ENCODE measurements around the gene DSC1. TPM values are rescaled to one million over a fixed set of nuclear protein-coding genes. Genes with fewer than 3 reads are reported as not detected.

The DSC1 gene
- polyA plus RNA-seq, 1 of the 3 experiments (the other 2 are of a cell fraction) = not detected

Other genes starting within 250 kb of the DSC1 start
- not detected in 2 replicates for gene DSC3, start 120.1 kb downstream of the DSC1 start, polyA plus RNA-seq (2012; rRNA removed)
- gene DSC2, start 60.4 kb downstream of the DSC1 start, polyA plus RNA-seq (2012; rRNA removed) = not detected in 2 replicates
- gene DSG1, start 155.3 kb upstream of the DSC1 start, polyA plus RNA-seq (2012; rRNA removed) = 0.02 TPM in 1 of 2 replicates, not detected in the other
- gene DSG4, start 213.9 kb upstream of the DSC1 start, polyA plus RNA-seq (2012; rRNA removed) = not detected in 2 replicates